Liver (tissue), 9 donors: ENCODE results near the gene GRIN3A. TPM values are rescaled to one million over a fixed set of nuclear protein-coding genes. Genes with fewer than 3 reads are reported as not detected.

ENCODE experiments used
- DNase-seq: peaks from one replicate; pipeline ENCODE4 v3.0.0-alpha.2; 2017; ENCODE audit warnings: low spot score
- H3K27ac ChIP-seq, 2 donors: one replicate each; pipeline ENCODE4 v1.7.0; 2013; ENCODE audit warnings: inconsistent platforms in 2 of 2, low read length in 2 of 2, control low read depth in 1 of 2, low read depth in 1 of 2, mild to moderate bottlenecking in 1 of 2
- H3K27me3 ChIP-seq, 4 donors: one replicate each; pipeline versions ENCODE4 v1.6.1 to v1.7.0; 2013; ENCODE audit warnings: low read length in 3 of 4, inconsistent platforms in 1 of 4, mild to moderate bottlenecking in 1 of 4, moderate library complexity in 1 of 4; ENCODE audit not compliant: control insufficient read depth in 4 of 4, insufficient read depth in 4 of 4
- H3K36me3 ChIP-seq, 4 donors: one replicate each; pipeline versions ENCODE4 v1.6.1 to v1.7.0; 2013; ENCODE audit warnings: low read length in 3 of 4, mild to moderate bottlenecking in 3 of 4, low read depth in 1 of 4, moderate library complexity in 1 of 4; ENCODE audit not compliant: control insufficient read depth in 4 of 4, insufficient read depth in 3 of 4
- H3K4me1 ChIP-seq, 4 donors: one replicate each; pipeline versions ENCODE4 v1.6.1 to v1.7.0; 2013; ENCODE audit warnings: low read length in 3 of 4, mild to moderate bottlenecking in 3 of 4, moderate library complexity in 1 of 4; ENCODE audit not compliant: control insufficient read depth in 4 of 4, insufficient read depth in 4 of 4
- H3K4me3 ChIP-seq, 3 donors: one replicate each; pipeline versions ENCODE4 v1.6.1 to v1.7.0; 2013; ENCODE audit warnings: low read length in 3 of 3, control low read depth in 1 of 3, low read depth in 1 of 3, mild to moderate bottlenecking in 1 of 3
- H3K9ac ChIP-seq, 2 donors: one replicate each; pipeline ENCODE4 v1.7.0; 2013; ENCODE audit warnings: low read length in 2 of 2, mild to moderate bottlenecking in 2 of 2, moderate library complexity in 2 of 2, control low read depth in 1 of 2, low read depth in 1 of 2
- H3K9me3 ChIP-seq, 4 donors: one replicate each; pipeline versions ENCODE4 v1.6.1 to v1.7.0; 2013; ENCODE audit warnings: low read length in 3 of 4; ENCODE audit not compliant: control insufficient read depth in 4 of 4
- ATF3 ChIP-seq: IDR thresholded peaks from 2 replicates; pipeline ENCODE4 v1.6.1; 2016; ENCODE audit warnings: antibody characterized with exemption
- CTCF ChIP-seq: fragments of 150-350 bp; IDR thresholded peaks from 2 replicates; pipeline ENCODE4 v1.5.1; 2017; ENCODE audit warnings: improper control_type of control experiment, low read depth, low read length; ENCODE audit not compliant: missing input control
- EGR1 ChIP-seq, 2 donors: IDR thresholded peaks; 2 replicates each; pipeline ENCODE4 v1.6.1; 2016 to 2018; ENCODE audit warnings: antibody characterized with exemption in 2 of 2, low read depth in 2 of 2
- FOXA1 ChIP-seq: IDR thresholded peaks from 2 replicates; pipeline ENCODE4 v1.6.1; 2016; ENCODE audit warnings: antibody characterized with exemption
- FOXA2 ChIP-seq: IDR thresholded peaks from 2 replicates; pipeline ENCODE4 v1.6.1; 2016; ENCODE audit warnings: antibody characterized with exemption
- GABPA ChIP-seq, 2 donors: IDR thresholded peaks in 1 of 2; conservative IDR thresholded peaks in 1 of 2; 2 replicates each; pipeline ENCODE4 v1.6.1; 2016; ENCODE audit warnings: antibody characterized with exemption in 2 of 2, mild to moderate bottlenecking in 1 of 2, moderate library complexity in 1 of 2
- HNF4A ChIP-seq, 2 donors: conservative IDR thresholded peaks; 2 replicates each; pipeline ENCODE4 v1.6.1; 2016; ENCODE audit warnings: antibody characterized with exemption in 2 of 2, mild to moderate bottlenecking in 2 of 2
- HNF4G ChIP-seq: IDR thresholded peaks from 2 replicates; pipeline ENCODE4 v1.6.1; 2016; ENCODE audit warnings: antibody characterized with exemption
- JUND ChIP-seq, 2 donors: IDR thresholded peaks; 2 replicates each; pipeline ENCODE4 v1.6.1; 2016; ENCODE audit warnings: antibody characterized with exemption in 2 of 2
- MAX ChIP-seq: IDR thresholded peaks from 2 replicates; pipeline ENCODE4 v1.6.1; 2016; ENCODE audit warnings: antibody characterized with exemption
- NR2F2 ChIP-seq: IDR thresholded peaks from 2 replicates; pipeline ENCODE4 v1.6.1; 2016; ENCODE audit warnings: antibody characterized with exemption
- RAD21 ChIP-seq, 2 donors: IDR thresholded peaks; 2 replicates each; pipeline ENCODE4 v1.6.1; 2016; ENCODE audit warnings: antibody characterized with exemption in 2 of 2, mild to moderate bottlenecking in 2 of 2
- REST ChIP-seq: IDR thresholded peaks from 2 replicates; pipeline ENCODE4 v1.6.1; 2016; ENCODE audit warnings: antibody characterized with exemption, mild to moderate bottlenecking
- TAF1 ChIP-seq: conservative IDR thresholded peaks from 2 replicates; pipeline ENCODE4 v1.6.1; 2016; ENCODE audit warnings: antibody characterized with exemption, mild to moderate bottlenecking
- YY1 ChIP-seq: IDR thresholded peaks from 2 replicates; pipeline ENCODE4 v1.6.1; 2016; ENCODE audit warnings: antibody characterized with exemption, mild to moderate bottlenecking
- polyA plus RNA-seq, 2 donors: library from polyadenylated mRNA; stranded (reverse) in 1 of 2; unstranded in 1 of 2; fragments of 200-250 nt in 1 of 2; fragments of >200 nt in 1 of 2; fragmentation: Nextera tagmentation in 1 of 2; extraction: Ambion mirVana in 1 of 2; gene quantifications; one replicate each; pipeline versions ENCODE4 v1.2.1 to v1.2.3, GENCODE V29; 2013 to 2015
- total RNA-seq, 2 donors: library from RNA; depleted of rRNA; stranded (reverse); fragments of >200 nt; gene quantifications; one replicate each; pipeline ENCODE4 v1.2.3, GENCODE V29; 2014
- donor health status: healthy.
- donor health status: healthy.
- donor health status: healthy.
- donor health status: healthy.
- donor health status: healthy.

The GRIN3A gene
- total and polyA plus RNA-seq, 4 donors, result under 0.01 to 0.23 (median 0.09) TPM

DNA sequence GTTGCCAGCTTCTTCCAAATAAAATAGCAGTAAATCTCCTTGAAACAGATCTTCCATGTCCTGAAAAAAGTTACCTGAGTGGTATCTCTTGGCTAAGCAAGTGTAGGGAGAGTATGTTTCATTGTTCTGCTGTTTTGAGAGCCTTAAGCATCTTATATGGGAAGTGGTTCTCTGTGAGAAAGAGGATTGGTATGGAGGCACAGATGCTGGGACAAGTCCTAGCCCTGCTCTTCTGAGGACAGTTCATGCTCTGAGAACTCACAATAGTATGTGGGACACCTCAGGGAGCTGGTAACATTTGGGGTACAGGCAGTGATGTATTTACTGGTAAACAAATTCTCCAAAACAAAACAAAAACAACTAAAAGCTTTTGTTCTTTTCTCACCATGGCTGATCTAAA lies 145.7 kb downstream of the GRIN3A start:
- Histone ChIP-seq H3K9ac (no peak overlapping the region), H3K27ac (no peak overlapping the region), H3K4me1 (no peaks in the 10 kb centered on the region), H3K36me3 (no peaks in the 10 kb centered on the region), H3K9me3 (no peaks in the 10 kb centered on the region), H3K4me3 (no peak overlapping the region), H3K27me3 (no peaks in the 10 kb centered on the region)
- TF ChIP-seq FOXA1 (no peak), FOXA2 (no peak), HNF4G (no peak), GABPA (IDR thresholded peaks at IDR 0.05 in 1 of 2, conservative IDR thresholded peaks at IDR 0.05 in 1 of 2) (no peak), JUND (IDR thresholded peaks at IDR 0.05) (no peak), EGR1 (IDR thresholded peaks at IDR 0.05; ENCODE audit: low read depth in 2 of 2) (no peak), REST (no peak), NR2F2 (no peak), MAX (no peak), TAF1 (no peak), CTCF (no peak), RAD21 (IDR thresholded peaks at IDR 0.05) (no peak), ATF3 (no peak)
- no peak for DNase-seq

GRCh38 chr9:101591787-101592446 lies 146.5 kb downstream of the GRIN3A start:
- no peak overlapping the region for H3K9ac ChIP-seq
- DNase-seq, result no peak
- TF ChIP-seq GABPA (IDR thresholded peaks at IDR 0.05 in 1 of 2, conservative IDR thresholded peaks at IDR 0.05 in 1 of 2) (no peak), YY1 (no peak), ATF3 (no peak), HNF4A (conservative IDR thresholded peaks at IDR 0.05) (no peak), MAX (no peak), CTCF (no peak), NR2F2 (no peak), RAD21 (IDR thresholded peaks at IDR 0.05) (no peak), JUND (IDR thresholded peaks at IDR 0.05) (no peak), TAF1 (no peak), FOXA1 (no peak), EGR1 (IDR thresholded peaks at IDR 0.05; ENCODE audit: low read depth in 2 of 2) (no peak)
- H3K4me1 ChIP-seq, result no peaks in the 10 kb centered on the region
- no peaks in the 10 kb centered on the region for H3K27me3 ChIP-seq
- H3K4me3 ChIP-seq, result no peak overlapping the region
- H3K27ac ChIP-seq, result no peak overlapping the region
- H3K36me3 ChIP-seq, result no peaks in the 10 kb centered on the region
- no peaks in the 10 kb centered on the region for H3K9me3 ChIP-seq
